ENCODE results near the gene ZWILCH.

GRCh38 chr15:66496951-66497501 is 8.1 kb upstream of the ZWILCH start:
- TF ChIP-seq CTCF (IDR thresholded peaks at IDR 0.05) (no peak), POLR2AphosphoS5 (IDR thresholded peaks at IDR 0.05; ENCODE audit: low read depth, low read length) (no peak), REST (IDR thresholded peaks at IDR 0.05; ENCODE audit: insufficient read depth in 1 of 2, low read depth in 2 of 2, low read length in 1 of 2) (no peak), TCF7L2 (IDR thresholded peaks at IDR 0.05; ENCODE audit: low read depth, low read length) (no peak)
